Uterus (tissue), 4 donors: ENCODE data around the gene BSDC1. TPM values are rescaled to one million over a fixed set of nuclear protein-coding genes. Genes with fewer than 3 reads are reported as not detected.
"Not testable (repeated sequence)": the region's sequence is repeated elsewhere in the genome, so short reads cannot be mapped to it uniquely, and the experiment has no call there.

Source experiments
- DNase-seq, 2 donors: peaks; one replicate each; pipeline ENCODE4 v3.0.0-alpha.2; 2019 to 2020
- H3K27ac ChIP-seq, 2 donors: fragments of 200-600 bp; sonication (generic); 1 replicate in 1 of 2; 2 replicates in 1 of 2; pipeline ENCODE4 v1.5.1; 2016 to 2018
- H3K27me3 ChIP-seq, 2 donors: fragments of 200-600 bp; sonication (generic); one replicate each; pipeline ENCODE4 v1.5.1; 2018 to 2019; ENCODE audit warnings: control low read depth in 1 of 2
- H3K36me3 ChIP-seq, 2 donors: fragments of 200-600 bp; sonication (generic); one replicate each; pipeline ENCODE4 v1.5.1; 2019; ENCODE audit warnings: control low read depth in 1 of 2
- H3K4me1 ChIP-seq, 2 donors: fragments of 200-600 bp; sonication (generic); one replicate each; pipeline ENCODE4 v1.5.1; 2018 to 2019; ENCODE audit warnings: control low read depth in 1 of 2
- H3K4me3 ChIP-seq, 2 donors: fragments of 200-600 bp; sonication (generic); 1 replicate in 1 of 2; 2 replicates in 1 of 2; pipeline ENCODE4 v1.5.1; 2018 to 2019; ENCODE audit warnings: mild to moderate bottlenecking in 1 of 2
- H3K9me3 ChIP-seq, 2 donors: fragments of 200-600 bp; sonication (generic); one replicate each; pipeline ENCODE4 v1.5.1; 2019; ENCODE audit warnings: control low read depth in 1 of 2
- POLR2A ChIP-seq, 2 donors: fragments of 450-650 bp; IDR thresholded peaks; one replicate each; pipeline ENCODE4 v1.6.1; 2016; ENCODE audit warnings: antibody characterized with exemption in 2 of 2, mild to moderate bottlenecking in 1 of 2, moderate library complexity in 1 of 2
- intact Hi-C: fragments of 100-400 bp; cut with DNase I; formaldehyde crosslinking; loops from one replicate; pipeline ENCODE4 v1.15.1; 2023; ENCODE audit warnings: low total_unique reads
- total RNA-seq, 4 donors: library from RNA; depleted of rRNA in 3 of 4; stranded (reverse); fragments of >200 nt in 3 of 4; gene quantifications; one replicate each; pipeline versions ENCODE4 v1.1.0 to v1.2.4, GENCODE V29; 2014 to 2023
- TF ChIP-seq, protein P1 (sequence below), 4 experiments: fragments of 200-600 bp in 2 of 4; fragments of 450-650 bp in 2 of 4; sonication (generic) in 2 of 4; IDR thresholded peaks; one replicate each; pipeline ENCODE4 v1.5.1; 2016 to 2019; ENCODE audit warnings: antibody characterized with exemption in 4 of 4, mild to moderate bottlenecking in 2 of 4, moderate library complexity in 1 of 4
- donor health status: DM: yes; HTN: yes; CAD: no.

BSDC1 gene
- total RNA-seq = 10 to 100 TPM; 25.9 to 77.4 (median 65.2) TPM

DNA sequence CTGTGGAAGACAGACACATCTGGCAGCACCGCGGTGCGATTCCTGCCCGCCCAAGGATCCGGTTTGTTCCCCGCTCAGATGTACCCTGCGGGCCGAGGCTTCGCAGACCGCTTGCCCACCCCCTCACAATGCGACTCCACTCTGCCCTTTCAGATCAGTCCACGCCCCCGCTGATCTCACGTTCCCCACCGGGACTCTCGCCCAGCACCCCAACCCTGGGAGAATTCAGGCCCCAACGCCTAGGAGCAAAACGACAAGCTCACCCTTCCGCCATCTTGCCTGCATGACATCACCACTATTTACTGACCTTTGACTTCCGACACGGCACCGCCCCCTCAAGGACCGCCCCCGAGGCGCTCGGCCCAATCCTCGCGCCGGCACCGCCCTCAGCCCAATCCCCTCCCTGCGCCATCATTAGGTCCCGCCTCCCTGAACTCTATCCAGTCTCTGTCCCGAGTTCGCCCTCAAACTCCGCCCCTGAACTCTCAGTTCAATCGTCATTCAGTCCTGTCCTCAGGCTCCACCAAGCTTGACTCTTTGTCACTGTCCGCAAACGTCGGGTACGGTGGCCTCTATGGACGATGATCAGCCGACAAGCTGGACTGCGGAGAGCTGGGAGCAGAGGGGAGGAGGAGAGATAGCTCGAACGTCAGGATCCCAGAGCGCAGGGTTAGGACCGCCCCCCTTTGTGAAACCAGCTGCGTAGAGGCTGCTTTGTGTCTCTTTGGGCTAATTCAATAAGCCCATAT lies at the start of gene BSDC1:
Gene BSDC1, minus strand, starts transcription at position 301 of the 749 bp plus-strand sequence. Its CDS starts 27 bp downstream, at position 274.
- intact Hi-C loops = no loop called here
- peak; percentile 98 to 99 for DNase-seq
- H3K4me3 ChIP-seq = peak within 1 kb of the TSS; percentile 83 to 96
- no peaks in the 10 kb centered on the region for H3K36me3 ChIP-seq
- peak; percentile 93 to 96 for TF ChIP-seq POLR2A (IDR thresholded peaks at IDR 0.05)
- TF ChIP-seq, protein P1, sequence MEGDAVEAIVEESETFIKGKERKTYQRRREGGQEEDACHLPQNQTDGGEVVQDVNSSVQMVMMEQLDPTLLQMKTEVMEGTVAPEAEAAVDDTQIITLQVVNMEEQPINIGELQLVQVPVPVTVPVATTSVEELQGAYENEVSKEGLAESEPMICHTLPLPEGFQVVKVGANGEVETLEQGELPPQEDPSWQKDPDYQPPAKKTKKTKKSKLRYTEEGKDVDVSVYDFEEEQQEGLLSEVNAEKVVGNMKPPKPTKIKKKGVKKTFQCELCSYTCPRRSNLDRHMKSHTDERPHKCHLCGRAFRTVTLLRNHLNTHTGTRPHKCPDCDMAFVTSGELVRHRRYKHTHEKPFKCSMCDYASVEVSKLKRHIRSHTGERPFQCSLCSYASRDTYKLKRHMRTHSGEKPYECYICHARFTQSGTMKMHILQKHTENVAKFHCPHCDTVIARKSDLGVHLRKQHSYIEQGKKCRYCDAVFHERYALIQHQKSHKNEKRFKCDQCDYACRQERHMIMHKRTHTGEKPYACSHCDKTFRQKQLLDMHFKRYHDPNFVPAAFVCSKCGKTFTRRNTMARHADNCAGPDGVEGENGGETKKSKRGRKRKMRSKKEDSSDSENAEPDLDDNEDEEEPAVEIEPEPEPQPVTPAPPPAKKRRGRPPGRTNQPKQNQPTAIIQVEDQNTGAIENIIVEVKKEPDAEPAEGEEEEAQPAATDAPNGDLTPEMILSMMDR (IDR thresholded peaks at IDR 0.05) = peak in 1 of 4 experiments; percentile 32
- H3K9me3 ChIP-seq = no peaks in the 10 kb centered on the region
- no peaks in the 10 kb centered on the region for H3K27me3 ChIP-seq
- H3K4me1 ChIP-seq = peaks cover 11 to 13% of the 10 kb centered on the region in 2 donors
- peak within 1 kb of the TSS; percentile 87 to 96 for H3K27ac ChIP-seq

DNA sequence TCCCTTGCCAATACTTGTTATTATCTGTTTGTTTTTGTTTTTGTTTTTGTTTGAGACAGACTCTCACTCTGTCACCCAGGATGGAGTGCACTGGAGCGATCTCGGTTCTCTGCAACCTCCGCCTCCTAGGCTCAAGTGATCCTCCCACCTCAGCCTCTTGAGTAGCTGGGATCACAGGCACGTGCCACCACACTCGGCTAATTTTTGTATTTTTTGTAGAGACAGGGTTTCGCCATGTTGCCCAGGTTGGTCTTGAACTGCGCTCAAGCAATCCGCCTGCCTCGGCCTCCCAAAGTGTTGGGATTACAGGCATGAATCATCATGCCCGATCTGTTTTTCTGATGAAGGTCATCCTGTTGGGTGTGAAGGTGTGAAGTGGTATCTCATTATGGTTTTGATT lies 47.2 kb upstream of the BSDC1 start:
- H3K4me1 ChIP-seq, H3K9me3 ChIP-seq, H3K36me3 ChIP-seq, intact Hi-C loops, H3K27ac ChIP-seq, H3K27me3 ChIP-seq, DNase-seq, H3K4me3 ChIP-seq: not testable (repeated sequence)

DNA sequence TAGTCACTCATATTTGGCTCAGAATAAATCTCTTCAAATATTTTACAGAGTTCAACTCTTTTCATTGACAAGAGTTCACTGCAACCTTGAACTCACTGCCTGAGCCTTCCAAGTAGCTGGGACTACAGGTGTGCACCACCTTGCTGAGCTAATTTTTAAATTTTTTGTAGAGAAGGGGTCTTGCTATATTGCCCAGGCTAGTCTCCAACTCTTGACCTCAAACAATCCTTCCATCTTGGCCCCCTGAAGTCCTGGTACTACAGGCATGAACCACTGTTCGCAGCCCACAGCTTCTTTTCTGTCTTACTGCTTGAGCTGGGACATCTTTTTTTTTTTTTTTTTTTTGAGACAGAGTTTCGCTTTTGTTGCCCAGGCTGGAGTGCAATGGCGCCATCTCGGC lies 44.5 kb upstream of the BSDC1 start:
- H3K4me1 ChIP-seq, H3K27ac ChIP-seq, intact Hi-C loops, H3K9me3 ChIP-seq, H3K27me3 ChIP-seq, H3K4me3 ChIP-seq, H3K36me3 ChIP-seq, DNase-seq: not testable (repeated sequence)

DNA sequence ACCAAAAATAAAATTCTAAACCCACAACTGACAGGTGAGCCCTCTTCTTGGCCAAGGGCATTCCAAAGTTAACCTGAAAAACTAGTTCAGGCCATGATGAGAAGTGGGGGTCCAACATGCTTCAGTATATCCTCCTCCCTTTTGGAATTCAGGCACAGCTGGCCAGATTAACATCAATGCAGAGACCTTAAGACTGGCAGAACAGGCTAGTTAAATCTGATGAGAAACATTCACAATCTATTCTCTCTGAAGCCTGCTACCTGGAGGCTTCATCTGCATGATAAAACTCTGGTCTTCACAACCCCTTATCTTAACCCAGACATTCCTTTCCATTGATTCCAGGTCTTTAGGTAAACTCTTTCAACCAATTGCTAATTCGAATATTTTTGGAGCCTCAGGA lies 43.9 kb upstream of the BSDC1 start:
- TF ChIP-seq POLR2A (IDR thresholded peaks at IDR 0.05) = no peak
- TF ChIP-seq, protein P1 (IDR thresholded peaks at IDR 0.05) = no peak
- Histone ChIP-seq H3K27me3 (no peaks in the 10 kb centered on the region), H3K27ac (no peak overlapping the region), H3K36me3 (no peaks in the 10 kb centered on the region), H3K4me3 (no peak overlapping the region), H3K4me1 (no peaks in the 10 kb centered on the region), H3K9me3 (no peaks in the 10 kb centered on the region)
- intact Hi-C loops = no loop called here
- DNase-seq = no peak

- no peak for DNase-seq
- intact Hi-C loops = no loop called here
- Histone ChIP-seq H3K36me3 (no peaks in the 10 kb centered on the region), H3K9me3 (no peaks in the 10 kb centered on the region), H3K4me1 (peaks cover 0 to 1% of the 10 kb centered on the region in 2 donors), H3K27me3 (no peaks in the 10 kb centered on the region), H3K27ac (no peak overlapping the region), H3K4me3 (no peak overlapping the region)
- TF ChIP-seq POLR2A (IDR thresholded peaks at IDR 0.05) = no peak
- TF ChIP-seq, protein P1 (IDR thresholded peaks at IDR 0.05) = no peak
Measured at GRCh38 chr1:32431736-32432400, 37.6 kb upstream of the BSDC1 start.

DNA sequence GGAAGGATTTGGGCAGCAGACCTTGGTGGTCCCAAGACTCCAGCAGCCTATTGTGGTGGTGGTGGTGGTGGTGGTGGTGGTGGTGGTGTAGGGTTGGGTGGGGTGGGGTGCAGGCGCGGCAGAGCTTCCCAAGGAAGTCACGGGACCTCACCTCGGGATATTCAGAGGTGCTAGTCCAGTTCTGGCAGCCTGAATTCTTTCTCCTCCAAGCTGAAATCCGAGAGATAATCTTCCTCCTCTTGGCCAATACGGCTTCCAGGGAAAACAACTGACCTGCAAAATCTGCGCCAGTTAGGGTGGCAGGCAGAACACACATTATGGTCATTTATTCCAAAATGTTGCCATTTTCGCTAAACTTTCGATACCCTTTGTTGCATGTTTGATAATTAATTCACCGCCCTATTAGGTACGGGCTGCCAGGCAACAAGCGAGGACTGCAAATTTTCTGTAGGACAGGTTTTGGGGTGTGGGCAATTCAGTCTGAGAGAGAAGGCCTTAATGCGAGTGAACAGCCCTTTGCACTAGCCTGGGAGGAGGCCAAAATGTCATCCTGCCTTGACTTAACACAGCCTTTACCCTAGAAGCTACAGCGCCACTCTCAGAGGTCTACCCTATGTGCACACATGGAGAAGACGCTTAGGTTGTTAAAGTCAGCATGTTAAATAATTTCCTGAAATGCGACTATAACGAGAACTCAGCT lies 33.2 kb upstream of the BSDC1 start:
- no peak for DNase-seq
- no peaks in the 10 kb centered on the region for H3K9me3 ChIP-seq
- H3K27ac ChIP-seq = no peak overlapping the region
- no peaks in the 10 kb centered on the region for H3K36me3 ChIP-seq
- peaks cover 0 to 7% of the 10 kb centered on the region in 2 donors for H3K4me1 ChIP-seq
- TF ChIP-seq, protein P1 (IDR thresholded peaks at IDR 0.05) = no peak
- TF ChIP-seq POLR2A (IDR thresholded peaks at IDR 0.05) = no peak
- peak overlapping the region; percentile 17 for H3K4me3 ChIP-seq
- intact Hi-C loops = no loop called here
- H3K27me3 ChIP-seq = no peaks in the 10 kb centered on the region
